ENCODE data around the gene TBC1D7. TPM values are rescaled to one million over a fixed set of nuclear protein-coding genes. Genes with fewer than 3 reads are reported as not detected.

TBC1D7 gene
- total RNA-seq, 1 experiment from 2014 or later, result 29.2 TPM

- Histone ChIP-seq H3K4me3 (no peak overlapping the region), H3K36me3 (ENCODE audit: low read depth) (no peaks in the 10 kb centered on the region), H4K20me1 (ENCODE audit: insufficient read depth) (no peaks in the 10 kb centered on the region), H3K79me2 (ENCODE audit: low read depth) (no peaks in the 10 kb centered on the region), H3K4me2 (no peak overlapping the region), H3K27ac (no peak overlapping the region), H2AFZ (no peak overlapping the region), H3K9me3 (ENCODE audit: insufficient read depth, low read depth) (no peaks in the 10 kb centered on the region), H3K4me1 (replicated peaks; ENCODE audit: insufficient read depth) (no peaks in the 10 kb centered on the region), H3F3A (ENCODE audit: insufficient read depth, low read depth) (no peaks in the 10 kb centered on the region), H3K27me3 (ENCODE audit: insufficient read depth, low read depth) (0 out of 2 replicates have a peak, but pooled peaks cover 3% of the 10 kb centered on the region), H3K9me2 (ENCODE audit: insufficient read depth) (no peaks in the 10 kb centered on the region)
- DNase-seq, result no peak
- ChIA-PET CTCF (no interaction called here), POLR2A (ENCODE audit: unreplicated experiment) (no interaction called here)
- BruUV-seq (replicated peaks), result no TSS peak
- intact Hi-C loops (cut with micrococcal nuclease; ENCODE audit: unreplicated experiment), result no loop called here
- TF ChIP-seq CTCF (conservative IDR thresholded peaks at IDR 0.05) (no peak), EZH2 (IDR thresholded peaks at IDR 0.05; ENCODE audit: low read depth) (no peak)
Measured at GRCh38 chr6:13260101-13260598, 68.2 kb downstream of the TBC1D7 start.

- Histone ChIP-seq H3K4me3 (no peak overlapping the region), H3K27ac (no peak overlapping the region), H2AFZ (no peak overlapping the region), H3K4me2 (no peak overlapping the region), H3K27me3 (ENCODE audit: insufficient read depth, low read depth) (0 out of 2 replicates have a peak, but pooled peaks cover 3% of the 10 kb centered on the region), H3K9me3 (ENCODE audit: insufficient read depth, low read depth) (no peaks in the 10 kb centered on the region), H3F3A (ENCODE audit: insufficient read depth, low read depth) (no peaks in the 10 kb centered on the region), H3K4me1 (replicated peaks; ENCODE audit: insufficient read depth) (no peaks in the 10 kb centered on the region), H4K20me1 (ENCODE audit: insufficient read depth) (no peaks in the 10 kb centered on the region), H3K79me2 (ENCODE audit: low read depth) (no peaks in the 10 kb centered on the region), H3K36me3 (ENCODE audit: low read depth) (no peaks in the 10 kb centered on the region), H3K9me2 (ENCODE audit: insufficient read depth) (no peaks in the 10 kb centered on the region)
- no TSS peak for BruUV-seq (replicated peaks)
- POLR2A ChIA-PET (ENCODE audit: unreplicated experiment), result no interaction called here
- intact Hi-C loops (cut with micrococcal nuclease; ENCODE audit: unreplicated experiment), result no loop called here
- TF ChIP-seq EZH2 (IDR thresholded peaks at IDR 0.05; ENCODE audit: low read depth), result no peak
- TF ChIP-seq CTCF (conservative IDR thresholded peaks at IDR 0.05), result no peak
- DNase-seq, result no peak
- CTCF ChIA-PET, result no interaction called here
Measured at GRCh38 chr6:13259393-13259792, 68.9 kb downstream of the TBC1D7 start.

GRCh38 chr6:13256266-13257001, 71.9 kb downstream of the TBC1D7 start:
- no peaks in the 10 kb centered on the region for H3K9me3 ChIP-seq (ENCODE audit: insufficient read depth, low read depth)

More at GRCh38 chr6:13256266-13257001, 71.9 kb downstream of the TBC1D7 start:
- Histone ChIP-seq H3K79me2 (ENCODE audit: low read depth) (no peaks in the 10 kb centered on the region), H4K20me1 (ENCODE audit: insufficient read depth) (no peaks in the 10 kb centered on the region), H3K4me1 (replicated peaks; ENCODE audit: insufficient read depth) (no peaks in the 10 kb centered on the region), H3K27me3 (ENCODE audit: insufficient read depth, low read depth) (peaks cover 19% of the 10 kb centered on the region), H3K4me3 (no peak overlapping the region), H2AFZ (no peak overlapping the region), H3K27ac (no peak overlapping the region), H3K36me3 (ENCODE audit: low read depth) (no peaks in the 10 kb centered on the region), H3K4me2 (no peak overlapping the region), H3F3A (ENCODE audit: insufficient read depth, low read depth) (no peaks in the 10 kb centered on the region), H3K9me2 (ENCODE audit: insufficient read depth) (no peaks in the 10 kb centered on the region)
- TF ChIP-seq CTCF (conservative IDR thresholded peaks at IDR 0.05), result no peak
- TF ChIP-seq EZH2 (IDR thresholded peaks at IDR 0.05; ENCODE audit: low read depth), result no peak
- CTCF ChIA-PET, result no interaction called here
- intact Hi-C loops (cut with micrococcal nuclease; ENCODE audit: unreplicated experiment), result no loop called here
- DNase-seq, result no peak
- no TSS peak for BruUV-seq (replicated peaks)
- POLR2A ChIA-PET (ENCODE audit: unreplicated experiment), result no interaction called here

Other genes with a start within 250 kb of the TBC1D7 start
- gene GFOD1, start 159.1 kb upstream of the TBC1D7 start, total RNA-seq (2021), result 0.68 and 1.2 TPM in 2 replicates
- gene SIRT5, start 246.1 kb upstream of the TBC1D7 start, total RNA-seq (2021), result 15.9 and 16.2 TPM in 2 replicates

Measured in PC-9 (cell line).